ENCODE results near the gene CUBN.

- TF ChIP-seq EP300 (IDR thresholded peaks at IDR 0.05) (no peak), POLR2A (IDR thresholded peaks at IDR 0.05) (no peak)
These were observed 72.7 kb downstream of the CUBN start for GRCh38 chr10:17056781-17057428.

All from tibial nerve (tissue), 3 donors.